ENCODE results near the gene GLIPR2. TPM values are rescaled to one million over a fixed set of nuclear protein-coding genes. Genes with fewer than 3 reads are reported as not detected.
A peak's percentile ranks its signal among the peaks of the same experiment; 100 is the strongest.

Gene GLIPR2
- total RNA-seq, 4 donors from 2014 or later: 13.6 to 71.1 (median 42.2) TPM

GRCh38 chr9:36099718-36100117, 36.8 kb upstream of the GLIPR2 start:
- DNase-seq (ENCODE audit: low spot score) (no peak), ATAC-seq (ENCODE audit: low FRiP score) (no peak)
- TF ChIP-seq CTCF (IDR thresholded peaks at IDR 0.05): no peak

GRCh38 chr9:36100532-36100931, 36.0 kb upstream of the GLIPR2 start:
- ATAC-seq (ENCODE audit: low FRiP score): no peak
- DNase-seq (ENCODE audit: low spot score): no peak
- TF ChIP-seq CTCF (IDR thresholded peaks at IDR 0.05): no peak

DNA sequence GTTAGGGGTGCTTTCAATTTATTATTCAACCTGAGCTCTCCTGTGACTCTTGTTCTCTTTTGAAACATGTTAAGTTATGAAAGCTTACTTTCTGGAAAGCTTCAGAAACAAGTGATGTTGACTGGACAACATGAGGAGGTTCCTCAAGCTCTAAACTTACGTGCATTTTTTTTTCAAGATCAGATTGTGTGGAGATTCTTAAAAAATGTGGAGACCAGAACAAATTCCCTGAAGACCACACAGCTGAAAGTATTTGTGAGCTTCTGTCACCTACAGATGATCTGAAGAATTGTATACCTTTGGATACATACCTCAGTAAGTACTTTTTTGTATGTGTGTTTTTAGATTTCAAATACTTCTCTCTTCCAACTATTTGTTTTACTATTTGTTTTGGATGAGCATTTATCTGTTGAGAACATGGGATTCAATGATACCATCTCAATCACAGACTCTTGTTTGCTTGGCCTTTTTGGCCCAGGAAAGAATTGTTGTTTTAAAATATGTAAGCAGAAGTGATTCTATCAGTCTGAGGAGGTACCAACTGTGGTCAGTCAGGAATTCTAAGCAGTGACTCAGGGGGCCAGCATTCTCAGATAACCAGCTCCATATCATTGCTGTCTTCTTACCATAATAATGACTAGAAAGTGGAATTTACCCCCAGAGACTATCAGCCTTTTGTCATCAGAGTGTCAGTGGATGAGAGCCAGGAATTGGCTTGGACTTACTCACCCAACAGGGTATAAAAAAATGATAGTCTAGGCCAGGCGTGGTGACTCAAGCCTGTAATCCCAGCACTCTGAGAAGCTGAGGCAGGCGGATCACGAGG, 34.4 kb upstream of the GLIPR2 start:
- peak; percentile 82 for ATAC-seq (ENCODE audit: low FRiP score)
- DNase-seq (ENCODE audit: low spot score): no peak
- TF ChIP-seq CTCF (IDR thresholded peaks at IDR 0.05): no peak

DNA sequence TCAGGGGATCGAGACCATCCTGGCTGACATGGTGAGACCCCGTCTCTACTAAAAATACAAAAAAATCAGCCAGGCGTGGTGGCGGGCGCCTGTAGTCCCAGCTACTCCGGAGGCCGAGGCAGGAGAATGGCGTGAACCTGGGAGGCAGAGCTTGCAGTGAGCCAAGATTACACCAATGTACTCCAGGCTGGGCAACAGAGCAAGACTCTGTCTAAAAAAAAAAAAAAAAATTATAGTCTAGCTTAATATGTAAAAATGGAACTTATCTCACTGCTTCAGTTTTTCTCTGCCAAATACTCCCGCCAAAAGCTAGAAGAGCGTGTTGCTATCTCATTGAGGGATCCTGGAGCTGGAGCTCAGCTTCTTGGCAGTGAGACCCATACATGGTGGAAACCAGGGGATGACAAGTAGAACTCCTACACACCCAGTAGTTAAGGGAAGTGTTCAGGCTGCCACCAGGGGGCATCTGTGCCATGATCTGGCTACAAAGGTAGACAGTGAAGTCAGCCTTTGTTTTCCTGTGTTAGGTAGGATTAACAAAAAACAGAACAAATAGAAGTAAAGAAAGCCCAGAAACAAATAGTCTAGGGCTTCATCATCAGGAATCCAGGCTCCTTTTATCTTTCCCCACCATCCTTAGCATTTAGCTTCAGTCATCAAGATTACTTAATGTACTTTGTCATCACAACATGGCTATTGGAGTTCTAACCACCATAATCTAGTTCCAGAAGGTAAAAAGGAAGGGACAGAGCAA, 33.6 kb upstream of the GLIPR2 start:
- peak in 1 of 3 donors; percentile 24 for TF ChIP-seq CTCF (IDR thresholded peaks at IDR 0.05)
- ATAC-seq (ENCODE audit: low FRiP score) (peak; percentile 88), DNase-seq (ENCODE audit: low spot score) (peak; percentile 68)

DNA sequence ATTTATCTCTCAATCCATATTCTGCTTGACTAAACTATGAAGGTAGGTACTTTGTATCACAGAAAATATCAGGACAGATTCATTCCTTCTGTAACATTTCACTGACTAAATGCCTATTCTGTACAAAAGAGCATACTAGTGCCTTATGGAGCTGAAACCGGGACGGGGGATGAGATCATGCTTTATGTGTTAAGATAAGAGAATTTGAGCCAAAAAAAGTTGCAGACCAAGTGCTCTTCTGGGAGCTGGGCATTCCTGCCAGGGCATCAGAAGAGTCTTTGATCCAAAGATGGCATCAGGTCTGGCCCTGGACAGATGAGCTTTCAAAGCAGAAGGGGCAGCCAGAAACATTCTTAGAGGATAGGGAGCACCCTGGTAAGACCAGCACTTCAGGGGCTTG, 27.5 kb upstream of the GLIPR2 start:
- ATAC-seq (ENCODE audit: low FRiP score): no peak
- no peak for TF ChIP-seq CTCF (IDR thresholded peaks at IDR 0.05)
- DNase-seq (ENCODE audit: low spot score): no peak

DNA sequence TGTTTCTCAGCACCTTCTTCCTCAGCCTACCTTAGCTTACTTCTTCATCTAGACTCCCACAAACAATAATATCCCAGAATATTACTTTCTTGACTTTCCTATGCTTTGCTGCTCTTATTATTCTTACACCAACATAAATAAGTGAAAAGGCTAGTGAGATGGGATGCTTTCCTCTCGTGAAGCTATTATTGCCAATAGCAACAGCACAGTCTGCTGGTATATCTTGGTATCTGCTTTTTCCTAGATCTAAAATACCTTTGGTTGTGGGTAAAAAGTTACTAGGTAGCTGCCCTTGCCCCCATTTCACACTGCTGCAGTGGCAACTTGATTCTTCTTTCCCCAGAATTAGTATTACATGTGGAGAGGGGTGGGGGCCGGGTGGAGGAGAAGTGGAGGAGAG, 26.1 kb upstream of the GLIPR2 start:
- DNase-seq (ENCODE audit: low spot score) (no peak), ATAC-seq (ENCODE audit: low FRiP score) (no peak)
- TF ChIP-seq CTCF (IDR thresholded peaks at IDR 0.05): no peak

Data from omental fat pad (tissue), 4 donors.